ENCODE results near the gene SRRT. TPM values are rescaled to one million over a fixed set of nuclear protein-coding genes. Genes with fewer than 3 reads are reported as not detected.
A peak's percentile ranks its signal among the peaks of the same experiment; 100 is the strongest.
"Not testable (repeated sequence)": the region's sequence is repeated elsewhere in the genome, so short reads cannot be mapped to it uniquely, and the experiment has no call there.

Gene SRRT
- total and polyA plus RNA-seq, 7 experiments from 2014 or later: 43.6 to 271 (median 255) TPM

- H3K36me3 Mint-ChIP-seq: no peaks in the 10 kb centered on the region
- DNase-seq: no peak
- H3K27ac ChIP-seq (ENCODE audit: low read depth, low read length): no peak overlapping the region
- ATAC-seq: peak; percentile 68
- intact Hi-C loops (cut with micrococcal nuclease): no loop called here
- H3K27ac Mint-ChIP-seq: no peak overlapping the region
- no peak overlapping the region for H3K4me3 Mint-ChIP-seq
- H3K27me3 Mint-ChIP-seq: peaks cover 5 to 30% (median 13%) of the 10 kb centered on the region in 5 donors
- H3K4me1 ChIP-seq (ENCODE audit: control insufficient read depth in 2 of 2, insufficient read depth in 2 of 2, low read length in 2 of 2): no peaks in the 10 kb centered on the region
- ChIA-PET CTCF (no interaction called here), POLR2A (no interaction called here)
- no peaks in the 10 kb centered on the region for H3K36me3 ChIP-seq (ENCODE audit: control insufficient read depth in 2 of 3, insufficient read depth in 3 of 3, low read length in 3 of 3)
- peaks cover 0 to 3% (median 0%) of the 10 kb centered on the region in 7 donors for H3K4me1 Mint-ChIP-seq
- no peaks in the 10 kb centered on the region for H3K9me3 Mint-ChIP-seq
- no peaks in the 10 kb centered on the region for H3K9me3 ChIP-seq (ENCODE audit: control insufficient read depth in 2 of 3, low read length in 3 of 3)
- H3K4me3 ChIP-seq (ENCODE audit: low read length): no peak overlapping the region
- no peaks in the 10 kb centered on the region for H3K27me3 ChIP-seq (ENCODE audit: control insufficient read depth in 2 of 2, insufficient read depth in 2 of 2, low read length in 2 of 2)
These were observed 40.1 kb downstream of the SRRT start for GRCh38 chr7:100914879-100915447.

- H3K9me3 Mint-ChIP-seq; H3K36me3 Mint-ChIP-seq; H3K27ac ChIP-seq (ENCODE audit: low read depth, low read length); H3K4me1 ChIP-seq (ENCODE audit: control insufficient read depth in 2 of 2, insufficient read depth in 2 of 2, low read length in 2 of 2); DNase-seq; CTCF ChIA-PET; H3K4me1 Mint-ChIP-seq; H3K4me3 ChIP-seq (ENCODE audit: low read length); H3K36me3 ChIP-seq (ENCODE audit: control insufficient read depth in 2 of 3, insufficient read depth in 3 of 3, low read length in 3 of 3); POLR2A ChIA-PET; H3K4me3 Mint-ChIP-seq; intact Hi-C loops (cut with micrococcal nuclease); H3K27me3 ChIP-seq (ENCODE audit: control insufficient read depth in 2 of 2, insufficient read depth in 2 of 2, low read length in 2 of 2); ATAC-seq; H3K27ac Mint-ChIP-seq; H3K9me3 ChIP-seq (ENCODE audit: control insufficient read depth in 2 of 3, low read length in 3 of 3): not testable (repeated sequence)
- H3K27me3 Mint-ChIP-seq: peaks cover 14 to 30% (median 22%) of the 10 kb centered on the region in 5 donors
These were observed 44.4 kb downstream of the SRRT start for GRCh38 chr7:100919335-100919734.

DNA sequence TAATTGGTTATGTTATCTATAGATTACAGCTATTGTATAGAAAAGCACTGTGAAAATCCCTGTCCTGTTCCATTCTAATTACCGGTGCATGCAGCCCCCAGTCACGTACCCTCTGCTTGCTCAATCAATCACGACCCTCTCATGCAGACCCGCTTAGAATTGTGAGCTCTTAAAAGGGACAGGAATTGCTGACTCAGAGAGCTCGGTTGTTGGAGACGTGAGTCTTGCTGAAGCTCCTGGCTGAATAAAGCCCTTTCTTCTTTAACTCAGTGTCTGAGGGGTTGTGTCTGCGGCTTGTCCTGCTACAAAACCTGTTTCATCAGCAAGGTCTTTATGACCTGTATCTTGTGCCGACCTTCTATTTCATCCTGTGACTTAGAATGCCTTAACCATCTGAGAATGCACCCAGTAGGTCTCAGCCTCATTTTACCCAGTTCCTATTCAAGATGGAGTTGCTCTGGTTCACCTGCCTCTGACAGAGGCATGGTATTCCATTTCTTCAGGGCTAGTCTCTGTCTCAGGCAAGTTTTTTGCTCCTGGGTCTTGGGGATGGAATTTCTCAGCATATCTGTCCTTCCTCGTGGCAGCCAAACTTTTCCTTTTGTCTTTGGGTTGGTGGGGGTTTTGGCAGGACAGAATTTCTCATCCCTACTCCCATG lies 45.0 kb downstream of the SRRT start:
- peaks cover 12 to 27% (median 21%) of the 10 kb centered on the region in 5 donors for H3K27me3 Mint-ChIP-seq
- not testable (repeated sequence) for H3K4me3 Mint-ChIP-seq

GRCh38 chr7:100921039-100921438 lies 46.1 kb downstream of the SRRT start:
- ChIA-PET POLR2A (no interaction called here), CTCF (no interaction called here)
- Histone ChIP-seq H3K27ac (ENCODE audit: low read depth, low read length) (no peak overlapping the region), H3K4me1 (ENCODE audit: control insufficient read depth in 2 of 2, insufficient read depth in 2 of 2, low read length in 2 of 2) (no peaks in the 10 kb centered on the region), H3K4me3 (ENCODE audit: low read length) (no peak overlapping the region), H3K27me3 (ENCODE audit: control insufficient read depth in 2 of 2, insufficient read depth in 2 of 2, low read length in 2 of 2) (no peaks in the 10 kb centered on the region), H3K36me3 (ENCODE audit: control insufficient read depth in 2 of 3, insufficient read depth in 3 of 3, low read length in 3 of 3) (no peaks in the 10 kb centered on the region), H3K9me3 (ENCODE audit: control insufficient read depth in 2 of 3, low read length in 3 of 3) (no peaks in the 10 kb centered on the region)
- no peaks in the 10 kb centered on the region for H3K36me3 Mint-ChIP-seq
- H3K27me3 Mint-ChIP-seq: peaks cover 10 to 26% (median 21%) of the 10 kb centered on the region in 5 donors
- H3K9me3 Mint-ChIP-seq: no peaks in the 10 kb centered on the region
- no peak overlapping the region for H3K4me3 Mint-ChIP-seq
- H3K4me1 Mint-ChIP-seq: peaks cover 0 to 4% (median 0%) of the 10 kb centered on the region in 7 donors
- ATAC-seq (no peak), DNase-seq (no peak)
- no peak overlapping the region for H3K27ac Mint-ChIP-seq
- intact Hi-C loops (cut with micrococcal nuclease): no loop called here

More for the DNA sequence above, 45.0 kb downstream of the SRRT start:
- H3K4me1 Mint-ChIP-seq; H3K27ac ChIP-seq (ENCODE audit: low read depth, low read length); H3K4me1 ChIP-seq (ENCODE audit: control insufficient read depth in 2 of 2, insufficient read depth in 2 of 2, low read length in 2 of 2); DNase-seq; H3K27me3 ChIP-seq (ENCODE audit: control insufficient read depth in 2 of 2, insufficient read depth in 2 of 2, low read length in 2 of 2); POLR2A ChIA-PET; ATAC-seq; H3K27ac Mint-ChIP-seq; intact Hi-C loops (cut with micrococcal nuclease); H3K9me3 Mint-ChIP-seq; H3K36me3 ChIP-seq (ENCODE audit: control insufficient read depth in 2 of 3, insufficient read depth in 3 of 3, low read length in 3 of 3); H3K9me3 ChIP-seq (ENCODE audit: control insufficient read depth in 2 of 3, low read length in 3 of 3); CTCF ChIA-PET; H3K4me3 ChIP-seq (ENCODE audit: low read length); H3K36me3 Mint-ChIP-seq: not testable (repeated sequence)

- DNase-seq; intact Hi-C loops (cut with micrococcal nuclease); H3K27ac ChIP-seq (ENCODE audit: low read depth, low read length); H3K36me3 Mint-ChIP-seq; H3K27me3 ChIP-seq (ENCODE audit: control insufficient read depth in 2 of 2, insufficient read depth in 2 of 2, low read length in 2 of 2); ATAC-seq; H3K36me3 ChIP-seq (ENCODE audit: control insufficient read depth in 2 of 3, insufficient read depth in 3 of 3, low read length in 3 of 3); H3K4me3 Mint-ChIP-seq; H3K4me1 Mint-ChIP-seq; H3K4me1 ChIP-seq (ENCODE audit: control insufficient read depth in 2 of 2, insufficient read depth in 2 of 2, low read length in 2 of 2); H3K9me3 Mint-ChIP-seq; H3K4me3 ChIP-seq (ENCODE audit: low read length); H3K9me3 ChIP-seq (ENCODE audit: control insufficient read depth in 2 of 3, low read length in 3 of 3); CTCF ChIA-PET; H3K27ac Mint-ChIP-seq; POLR2A ChIA-PET: not testable (repeated sequence)
- H3K27me3 Mint-ChIP-seq: peaks cover 9 to 20% (median 17%) of the 10 kb centered on the region in 5 donors
These were observed 48.7 kb downstream of the SRRT start for GRCh38 chr7:100923616-100924015.

GRCh38 chr7:100929808-100930174 lies 54.9 kb downstream of the SRRT start:
- no peaks in the 10 kb centered on the region for H3K4me1 ChIP-seq (ENCODE audit: control insufficient read depth in 2 of 2, insufficient read depth in 2 of 2, low read length in 2 of 2)
- no peak for ATAC-seq
- H3K27ac Mint-ChIP-seq: peak overlapping the region in 1 of 9 donors; percentile 16
- H3K27me3 ChIP-seq (ENCODE audit: control insufficient read depth in 2 of 2, insufficient read depth in 2 of 2, low read length in 2 of 2): no peaks in the 10 kb centered on the region
- no peaks in the 10 kb centered on the region for H3K36me3 ChIP-seq (ENCODE audit: control insufficient read depth in 2 of 3, insufficient read depth in 3 of 3, low read length in 3 of 3)
- POLR2A ChIA-PET: no interaction called here
- no peaks in the 10 kb centered on the region for H3K4me1 Mint-ChIP-seq
- H3K9me3 ChIP-seq (ENCODE audit: control insufficient read depth in 2 of 3, low read length in 3 of 3): no peaks in the 10 kb centered on the region
- no peak for DNase-seq
- H3K4me3 Mint-ChIP-seq: no peak overlapping the region
- CTCF ChIA-PET: no interaction called here
- intact Hi-C loops (cut with micrococcal nuclease): no loop called here
- H3K36me3 Mint-ChIP-seq: peaks cover 0 to 6% (median 4%) of the 10 kb centered on the region in 5 donors
- H3K27me3 Mint-ChIP-seq: peaks cover 2 to 19% (median 7%) of the 10 kb centered on the region in 5 donors
- no peak overlapping the region for H3K27ac ChIP-seq (ENCODE audit: low read depth, low read length)
- peaks cover 3 to 17% (median 7%) of the 10 kb centered on the region in 11 donors for H3K9me3 Mint-ChIP-seq
- H3K4me3 ChIP-seq (ENCODE audit: low read length): no peak overlapping the region

GRCh38 chr7:100933734-100934133 lies 58.8 kb downstream of the SRRT start:
- Mint-ChIP-seq H3K27ac (no peak overlapping the region), H3K36me3 (peaks cover 0 to 6% (median 4%) of the 10 kb centered on the region in 5 donors), H3K4me1 (no peaks in the 10 kb centered on the region), H3K9me3 (peaks cover 3 to 19% (median 7%) of the 10 kb centered on the region in 11 donors), H3K4me3 (no peak overlapping the region), H3K27me3 (peaks cover 2 to 29% (median 7%) of the 10 kb centered on the region in 5 donors)
- DNase-seq: no peak
- intact Hi-C loops (cut with micrococcal nuclease): no loop called here
- Histone ChIP-seq H3K4me3 (ENCODE audit: low read length) (no peak overlapping the region), H3K4me1 (ENCODE audit: control insufficient read depth in 2 of 2, insufficient read depth in 2 of 2, low read length in 2 of 2) (no peaks in the 10 kb centered on the region), H3K36me3 (ENCODE audit: control insufficient read depth in 2 of 3, insufficient read depth in 3 of 3, low read length in 3 of 3) (no peaks in the 10 kb centered on the region), H3K27me3 (ENCODE audit: control insufficient read depth in 2 of 2, insufficient read depth in 2 of 2, low read length in 2 of 2) (no peaks in the 10 kb centered on the region), H3K9me3 (ENCODE audit: control insufficient read depth in 2 of 3, low read length in 3 of 3) (no peaks in the 10 kb centered on the region), H3K27ac (ENCODE audit: low read depth, low read length) (no peak overlapping the region)
- no peak for ATAC-seq
- POLR2A ChIA-PET: no interaction called here
- CTCF ChIA-PET: no interaction called here

Measured in naive thymus-derived CD4-positive, alpha-beta T cell (primary cell).